GM19240 (cell line): ENCODE data around the gene PHIP.
"Not testable (repeated sequence)": the region's sequence is repeated elsewhere in the genome, so short reads cannot be mapped to it uniquely, and the experiment has no call there.

ENCODE experiments used
- DNase-seq: peaks from one replicate; pipeline ENCODE4 v3.0.0; 2011; ENCODE audit warnings: low spot score; ENCODE audit not compliant: insufficient read length

The PHIP gene

GRCh38 chr6:79078075-79078969, at the start of gene PHIP:
TSS of gene PHIP (minus strand) at chr6:79078254. CDS start at chr6:79078068, 186 bp downstream.
- DNase-seq: peak; percentile 37

DNA sequence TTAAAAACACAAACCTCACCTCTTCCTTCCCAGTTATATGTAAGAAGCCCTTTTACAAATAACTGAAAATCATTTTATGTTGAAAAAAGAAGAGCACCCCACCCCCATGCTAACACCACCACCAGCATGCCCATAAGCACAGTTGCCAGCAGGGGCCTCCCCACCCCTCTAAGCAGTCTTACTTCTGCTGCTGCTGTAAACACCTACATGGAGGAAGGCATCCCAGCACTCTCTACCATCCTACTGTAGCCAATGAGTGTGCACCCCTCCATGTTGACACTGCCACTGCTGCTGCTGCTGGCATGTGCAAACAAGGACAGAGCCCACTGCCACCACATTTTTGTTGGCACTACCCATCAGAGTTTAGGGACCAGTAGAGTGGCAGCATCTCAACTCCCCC, 49.6 kb upstream of the PHIP start:
- DNase-seq: no peak

- DNase-seq: no peak
Observed at GRCh38 chr6:79119217-79119616, 41.2 kb upstream of the PHIP start.

DNA sequence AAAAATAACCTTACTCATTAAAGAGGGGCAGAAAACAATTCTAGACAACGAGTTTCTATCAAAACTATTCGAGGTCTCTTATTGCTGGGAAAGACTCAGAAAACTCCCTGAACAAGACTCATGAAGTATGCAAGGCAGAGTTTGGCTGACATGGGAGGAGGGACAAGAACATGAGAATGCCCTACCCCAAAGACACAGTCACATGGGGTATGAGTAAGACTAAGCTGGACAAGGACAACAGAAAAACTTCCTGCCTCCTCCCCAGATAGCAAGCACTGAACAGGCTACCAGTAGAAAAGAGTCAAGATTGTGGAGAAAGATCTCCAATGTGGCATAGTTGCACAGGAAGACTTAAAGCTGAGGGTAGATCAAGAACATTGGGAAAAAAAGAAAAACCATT, 39.7 kb upstream of the PHIP start:
- no peak for DNase-seq

DNA sequence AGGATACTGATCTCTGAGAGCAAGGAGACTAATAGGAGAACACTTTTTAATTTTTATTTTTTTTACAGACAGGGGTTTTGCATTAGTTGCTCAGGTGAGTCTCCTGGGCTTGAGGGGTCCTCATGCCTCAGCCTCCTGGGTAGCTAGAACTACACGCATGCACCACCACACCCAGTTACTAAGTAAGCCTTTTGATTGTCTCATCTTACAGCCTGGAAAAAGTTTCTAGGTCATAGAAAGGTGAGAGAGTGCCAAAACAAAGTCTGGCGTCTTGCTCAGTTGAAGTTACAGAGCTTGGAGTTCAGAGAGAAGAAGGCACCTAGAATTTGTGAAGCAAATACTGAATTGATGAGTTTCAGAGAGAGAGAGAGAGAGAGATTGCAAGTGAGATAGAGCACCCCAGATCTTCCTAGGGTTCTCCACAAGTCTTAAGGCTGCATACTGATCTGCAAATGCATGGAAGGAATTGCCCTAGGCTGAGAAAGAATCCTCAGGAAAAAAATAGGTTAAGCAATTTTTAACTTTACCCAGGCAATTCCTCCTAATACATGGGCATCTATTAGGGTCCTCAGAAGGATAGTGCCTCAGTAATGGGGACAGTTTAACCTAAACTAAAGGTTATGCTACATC, 37.6 kb upstream of the PHIP start:
- DNase-seq: no peak

- no peak for DNase-seq
Observed at GRCh38 chr6:79111549-79111948, 33.5 kb upstream of the PHIP start.

DNA sequence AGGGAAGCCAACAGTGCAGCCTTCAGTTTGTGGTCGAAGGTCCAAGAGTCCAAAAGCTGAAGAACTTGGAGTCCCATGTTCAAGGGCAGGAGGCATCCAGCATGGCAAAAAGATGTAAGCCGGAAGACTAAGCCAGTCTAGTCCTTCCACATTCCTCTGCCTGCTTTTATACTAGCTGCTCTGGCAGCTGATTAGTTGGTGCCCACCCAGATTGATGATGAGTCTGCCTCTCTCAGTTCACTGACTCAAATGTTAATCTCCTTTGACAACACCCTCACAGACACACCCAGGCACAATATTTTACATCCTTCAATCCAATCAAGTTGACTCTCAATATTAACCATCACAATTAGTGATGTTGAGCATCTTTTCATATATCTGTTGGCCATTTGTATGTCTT, 23.1 kb upstream of the PHIP start:
- DNase-seq: no peak

DNA sequence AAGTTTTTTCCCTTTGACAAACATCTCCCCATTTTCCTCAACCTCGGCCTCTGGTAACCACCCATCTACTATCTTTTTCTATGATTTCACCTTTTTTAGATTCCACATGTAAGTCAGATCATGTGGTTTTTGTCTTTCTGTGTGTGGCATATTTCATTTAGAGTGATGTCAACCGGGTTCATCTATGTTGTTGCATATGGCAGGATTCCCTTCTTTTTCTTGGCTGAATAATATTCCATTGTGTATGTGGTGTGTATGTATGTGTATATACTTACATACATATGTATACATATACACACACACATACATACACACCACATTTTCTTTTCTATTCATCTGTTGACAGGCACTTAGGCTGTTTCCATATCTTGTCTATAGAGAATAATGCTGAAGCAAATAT, 22.2 kb upstream of the PHIP start:
- DNase-seq: no peak

GRCh38 chr6:79094938-79095337, 16.9 kb upstream of the PHIP start:
- no peak for DNase-seq

DNA sequence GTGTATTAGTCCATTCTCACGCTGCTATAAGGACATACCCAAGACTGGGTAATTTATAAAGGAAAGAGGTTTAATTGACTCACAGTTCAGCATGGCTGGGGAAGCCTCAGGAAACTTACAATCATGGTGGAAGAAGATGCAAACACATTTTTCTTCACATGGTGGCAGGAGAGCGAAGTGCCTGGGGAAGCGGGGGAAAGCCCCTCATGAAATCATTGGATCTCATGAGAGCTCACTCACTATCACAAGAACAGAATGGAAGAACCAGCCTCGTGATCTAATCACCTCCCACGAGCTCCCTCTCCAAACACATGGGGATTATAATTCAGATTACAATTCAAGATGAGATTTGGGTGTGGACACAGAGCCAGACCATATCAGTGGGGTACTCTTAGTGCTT, 13.7 kb upstream of the PHIP start:
- not testable (repeated sequence) for DNase-seq

DNA sequence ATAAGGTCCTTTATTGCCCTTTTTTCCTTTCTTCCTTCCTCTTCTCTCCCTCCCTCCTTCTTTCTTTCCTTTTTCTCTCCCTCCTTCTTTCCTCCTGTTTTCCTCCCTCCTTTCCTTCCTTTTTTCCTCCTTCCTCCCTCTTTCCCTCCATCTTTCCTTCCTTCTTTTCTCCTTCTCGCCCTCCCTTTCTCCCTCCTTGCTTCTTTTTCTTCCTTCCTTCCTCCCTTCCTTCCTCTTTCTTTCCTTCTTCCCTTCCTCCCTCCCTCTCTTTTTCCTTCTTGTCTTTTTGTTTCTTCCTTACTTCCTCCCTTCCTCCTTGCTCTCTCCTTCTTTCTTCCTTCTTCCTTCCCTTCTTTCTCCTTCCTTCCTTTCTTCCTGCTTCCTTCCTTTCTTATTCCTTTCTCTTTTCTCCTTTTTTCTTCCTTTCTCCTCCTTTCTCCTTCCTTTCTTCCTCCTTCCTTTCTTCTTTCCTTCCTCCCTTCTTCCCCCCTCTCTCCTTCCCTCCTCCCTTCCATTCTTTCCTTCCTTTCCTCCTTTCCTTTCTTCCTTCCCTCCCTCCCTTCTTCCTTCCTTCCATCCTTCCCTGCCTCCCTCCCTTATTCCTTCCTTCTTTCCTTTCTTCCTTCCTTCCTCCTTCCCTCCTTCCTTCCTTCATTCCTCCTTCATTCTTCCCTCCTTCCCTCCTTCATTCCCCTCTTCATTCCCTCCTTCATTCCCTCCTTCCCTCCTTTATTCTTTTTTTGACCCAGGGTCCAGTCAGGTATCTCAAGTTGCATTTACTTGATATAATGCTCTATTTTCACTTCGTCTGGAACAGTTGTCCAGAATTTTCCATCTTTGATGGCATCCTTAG, 11.7 kb upstream of the PHIP start:
- no peak for DNase-seq

GRCh38 chr6:79084693-79085092, 6.6 kb upstream of the PHIP start:
- no peak for DNase-seq

DNA sequence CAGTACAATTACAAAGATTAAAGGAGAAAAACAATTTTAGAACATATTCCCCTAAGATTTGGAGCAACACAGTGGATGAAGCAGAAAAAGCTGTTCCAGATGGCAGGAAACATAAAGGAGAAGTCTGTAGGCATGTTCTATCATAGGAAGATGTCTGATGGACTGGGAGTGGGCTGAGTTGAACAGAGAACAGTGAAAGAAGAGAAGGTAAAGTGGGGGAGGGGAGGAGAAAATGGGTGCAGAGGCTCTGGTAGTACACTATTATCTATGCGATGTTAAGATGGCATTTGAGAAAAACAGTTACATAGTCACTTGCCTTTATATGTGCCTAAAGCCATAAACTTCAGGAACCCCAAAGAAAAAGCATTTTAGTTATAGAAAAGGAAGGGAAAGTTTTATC, 4.2 kb upstream of the PHIP start:
- no peak for DNase-seq

GRCh38 chr6:79081663-79082062, 3.6 kb upstream of the PHIP start:
- DNase-seq: no peak

DNA sequence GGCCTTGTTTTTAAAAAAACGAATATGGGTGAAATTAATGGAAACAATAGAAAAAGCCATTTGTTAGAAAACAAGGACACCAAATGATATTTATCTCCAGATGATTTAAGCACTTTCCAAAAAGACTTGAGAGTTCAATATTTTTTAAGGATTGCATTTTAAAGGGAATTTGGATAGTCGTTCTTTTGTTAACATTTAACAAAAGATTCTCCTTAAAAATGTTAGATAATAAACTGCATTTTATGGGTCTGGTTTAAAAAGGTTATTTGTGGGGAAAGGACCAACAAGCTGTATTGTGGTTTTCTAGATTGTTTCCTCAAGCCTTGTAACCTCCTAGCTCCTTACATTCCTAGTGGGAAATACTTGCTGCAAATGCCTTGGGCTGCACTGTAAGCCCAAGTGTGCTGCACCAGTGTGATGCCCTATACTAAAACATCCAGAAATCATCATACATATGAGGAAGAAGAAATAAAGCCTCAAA, 1.5 kb upstream of the PHIP start:
- DNase-seq: no peak

DNA sequence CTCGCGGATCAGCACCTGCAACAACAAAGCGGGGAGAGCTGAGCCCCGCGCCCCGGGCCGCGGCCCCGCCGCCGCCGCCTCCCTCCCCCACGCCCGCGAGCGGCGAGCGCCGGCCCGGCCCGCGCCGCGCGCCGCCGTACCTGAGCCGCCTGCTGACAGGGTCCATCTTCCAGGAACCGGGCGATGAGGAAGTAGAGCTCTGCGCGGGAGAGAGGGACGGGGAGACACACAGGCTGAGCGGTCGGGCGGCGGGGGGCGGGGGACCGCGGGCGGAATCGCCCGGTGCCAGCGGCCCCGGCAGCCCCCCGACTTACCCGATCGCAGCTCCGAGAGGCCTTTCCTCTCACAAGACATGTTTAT, 359 bp downstream of the PHIP start:
- no peak for DNase-seq

DNA sequence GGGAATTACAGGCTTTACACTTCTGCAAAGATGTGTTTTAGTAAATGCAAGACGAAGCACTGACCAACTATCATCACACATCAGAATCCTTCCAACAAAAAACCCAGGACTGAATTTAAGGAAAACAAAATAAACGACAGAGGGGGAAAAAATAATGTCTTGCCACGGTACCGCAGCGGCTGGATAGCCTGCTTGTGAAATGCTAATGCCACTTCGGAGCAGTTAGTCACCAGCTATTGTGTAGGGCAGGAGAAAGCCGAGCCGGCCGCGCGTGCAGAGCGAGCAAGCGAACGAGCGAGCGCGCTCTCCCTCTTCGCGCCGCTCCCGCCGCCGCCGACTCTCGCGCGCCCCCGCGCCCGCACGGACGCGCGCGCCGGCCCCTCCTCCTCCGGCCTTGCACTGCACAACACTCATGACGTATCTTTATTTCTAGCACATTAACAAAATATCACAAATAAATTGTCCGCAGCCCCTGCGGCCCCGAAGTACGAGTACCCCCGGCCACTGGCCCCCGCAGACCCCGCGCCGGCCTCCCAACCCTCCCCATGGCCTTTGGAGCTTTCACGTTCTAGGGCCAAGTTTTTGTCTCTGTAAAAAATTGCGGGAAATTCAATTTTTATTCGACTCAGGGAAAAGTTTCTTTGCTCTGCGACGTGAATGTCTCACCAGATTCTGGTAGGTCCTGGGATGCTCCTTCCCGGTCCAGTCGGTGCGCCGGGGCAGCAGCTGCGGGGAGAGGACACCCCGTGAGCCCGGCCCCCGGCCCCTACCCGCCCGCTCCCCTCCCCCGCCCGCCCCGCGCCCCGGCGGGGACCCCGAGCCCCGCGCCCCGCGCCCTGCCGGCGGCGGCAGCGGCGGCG, 1.0 kb downstream of the PHIP start:
- DNase-seq: peak; percentile 57

DNA sequence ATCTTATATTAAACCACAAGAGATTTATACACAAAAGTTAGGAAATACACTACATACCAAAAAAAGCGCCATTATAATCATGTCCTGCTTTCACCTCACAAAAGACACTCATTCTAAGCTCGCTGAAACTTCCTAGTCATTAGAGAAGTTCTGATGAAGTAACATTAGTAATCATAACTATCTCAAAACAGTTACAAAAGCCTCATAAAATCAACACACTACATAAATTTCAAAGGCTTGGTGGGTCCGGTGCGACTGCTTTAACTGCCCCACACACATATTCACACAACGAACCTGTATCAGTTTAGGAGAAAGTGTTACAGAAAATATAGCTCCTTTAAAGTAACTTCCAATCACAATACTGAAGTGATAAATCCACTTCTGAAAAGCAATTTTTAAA, 1.9 kb downstream of the PHIP start:
- no peak for DNase-seq

- no peak for DNase-seq
Observed at GRCh38 chr6:79073888-79074287, 4.2 kb downstream of the PHIP start.

- no peak for DNase-seq
Observed at GRCh38 chr6:79072640-79073181, 5.3 kb downstream of the PHIP start.

GRCh38 chr6:79071547-79071946, 6.5 kb downstream of the PHIP start:
- DNase-seq: no peak
